ENCODE data around the gene GAGE10.

The GAGE10 gene

DNA sequence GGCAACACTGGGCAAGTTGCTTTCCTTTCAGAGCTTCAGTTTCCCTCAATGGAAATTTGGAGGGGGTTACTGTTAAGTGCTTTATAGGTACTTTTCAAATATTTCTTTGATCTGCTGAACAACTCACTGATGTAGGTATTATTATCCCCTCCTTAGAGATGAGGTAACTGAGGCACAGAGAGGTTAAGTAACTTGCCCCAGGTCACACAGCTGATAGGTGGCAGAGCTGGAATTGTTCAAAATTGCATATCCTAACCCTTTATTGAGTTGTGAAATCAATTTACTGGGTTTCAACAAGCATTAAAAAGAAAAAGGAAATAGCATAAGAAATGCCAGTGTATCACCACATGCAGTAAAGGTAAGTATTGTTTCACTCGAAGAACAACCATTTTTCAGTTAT is 27.2 kb upstream of the GAGE10 start:
- DNase-seq (ENCODE audit: low read depth), result no peak
- TF ChIP-seq, protein P1, sequence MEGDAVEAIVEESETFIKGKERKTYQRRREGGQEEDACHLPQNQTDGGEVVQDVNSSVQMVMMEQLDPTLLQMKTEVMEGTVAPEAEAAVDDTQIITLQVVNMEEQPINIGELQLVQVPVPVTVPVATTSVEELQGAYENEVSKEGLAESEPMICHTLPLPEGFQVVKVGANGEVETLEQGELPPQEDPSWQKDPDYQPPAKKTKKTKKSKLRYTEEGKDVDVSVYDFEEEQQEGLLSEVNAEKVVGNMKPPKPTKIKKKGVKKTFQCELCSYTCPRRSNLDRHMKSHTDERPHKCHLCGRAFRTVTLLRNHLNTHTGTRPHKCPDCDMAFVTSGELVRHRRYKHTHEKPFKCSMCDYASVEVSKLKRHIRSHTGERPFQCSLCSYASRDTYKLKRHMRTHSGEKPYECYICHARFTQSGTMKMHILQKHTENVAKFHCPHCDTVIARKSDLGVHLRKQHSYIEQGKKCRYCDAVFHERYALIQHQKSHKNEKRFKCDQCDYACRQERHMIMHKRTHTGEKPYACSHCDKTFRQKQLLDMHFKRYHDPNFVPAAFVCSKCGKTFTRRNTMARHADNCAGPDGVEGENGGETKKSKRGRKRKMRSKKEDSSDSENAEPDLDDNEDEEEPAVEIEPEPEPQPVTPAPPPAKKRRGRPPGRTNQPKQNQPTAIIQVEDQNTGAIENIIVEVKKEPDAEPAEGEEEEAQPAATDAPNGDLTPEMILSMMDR (IDR thresholded peaks at IDR 0.05; ENCODE audit: control insufficient read depth, insufficient read depth, low read depth, low read length, missing control alignments), result no peak
- H3K4me3 ChIP-seq (ENCODE audit: control insufficient read depth, low read depth, low read length), result no peak overlapping the region

DNA sequence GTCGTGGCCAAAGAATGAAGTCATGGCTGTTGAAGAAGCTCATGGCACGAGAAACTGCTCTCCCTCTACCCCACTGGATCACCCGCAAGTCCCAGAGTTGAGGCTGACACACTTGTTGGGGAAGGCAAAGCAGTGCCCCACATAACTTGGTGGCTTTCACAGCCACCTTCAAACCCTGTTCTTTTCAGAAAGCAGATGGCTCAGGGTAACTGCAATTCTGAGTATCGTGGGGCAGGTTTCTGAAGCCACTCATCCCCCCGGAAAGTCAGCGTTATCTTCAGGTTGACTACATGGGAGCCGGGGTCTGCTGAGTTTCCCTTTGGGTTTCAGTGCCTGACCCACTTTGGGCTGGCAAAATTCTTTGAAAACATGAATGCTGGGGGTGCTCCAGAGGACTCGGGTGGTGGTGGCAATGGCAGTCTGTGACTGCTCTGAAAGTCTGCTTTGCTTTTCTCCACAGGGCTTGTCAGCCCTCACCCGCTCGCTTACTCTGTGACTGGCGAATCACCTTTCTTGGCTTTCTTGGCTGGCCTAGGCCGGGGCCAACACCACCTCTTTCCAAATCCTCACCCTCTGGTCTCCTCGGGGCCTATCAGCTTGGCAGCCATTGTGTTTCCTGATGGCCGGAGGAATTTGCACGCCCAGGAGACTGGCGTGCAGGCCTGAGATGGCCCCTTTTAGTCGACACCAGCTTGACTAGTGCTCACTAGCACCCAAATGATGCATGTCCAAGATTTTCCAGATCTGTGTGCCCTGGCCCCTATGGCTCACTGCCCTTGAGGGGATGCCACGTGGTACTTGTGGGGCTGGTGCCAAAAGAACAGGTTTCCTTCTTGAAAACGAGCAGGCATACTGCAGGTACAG is 26.5 kb upstream of the GAGE10 start:
- no peak for DNase-seq (ENCODE audit: low read depth)
- TF ChIP-seq, protein P1 (IDR thresholded peaks at IDR 0.05; ENCODE audit: control insufficient read depth, insufficient read depth, low read depth, low read length, missing control alignments), result no peak
- H3K4me3 ChIP-seq (ENCODE audit: control insufficient read depth, low read depth, low read length), result no peak overlapping the region

DNA sequence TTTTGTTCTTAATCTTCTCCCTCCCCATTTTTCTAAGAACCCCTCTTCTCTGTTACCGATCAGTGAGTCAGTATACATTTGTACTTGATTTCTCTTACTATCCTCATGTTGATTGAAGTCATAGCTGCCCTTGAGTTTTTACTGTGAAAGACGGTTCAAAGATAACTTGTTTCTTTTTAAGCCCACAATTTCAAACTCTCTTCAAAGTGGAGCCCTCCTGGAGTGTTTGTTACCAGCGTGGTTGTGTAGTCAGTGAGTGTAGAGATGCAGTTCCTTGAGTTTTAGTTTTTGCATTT is 26.0 kb upstream of the GAGE10 start:
- TF ChIP-seq, protein P1 (IDR thresholded peaks at IDR 0.05; ENCODE audit: control insufficient read depth, insufficient read depth, low read depth, low read length, missing control alignments), result no peak
- no peak for DNase-seq (ENCODE audit: low read depth)
- no peak overlapping the region for H3K4me3 ChIP-seq (ENCODE audit: control insufficient read depth, low read depth, low read length)

DNA sequence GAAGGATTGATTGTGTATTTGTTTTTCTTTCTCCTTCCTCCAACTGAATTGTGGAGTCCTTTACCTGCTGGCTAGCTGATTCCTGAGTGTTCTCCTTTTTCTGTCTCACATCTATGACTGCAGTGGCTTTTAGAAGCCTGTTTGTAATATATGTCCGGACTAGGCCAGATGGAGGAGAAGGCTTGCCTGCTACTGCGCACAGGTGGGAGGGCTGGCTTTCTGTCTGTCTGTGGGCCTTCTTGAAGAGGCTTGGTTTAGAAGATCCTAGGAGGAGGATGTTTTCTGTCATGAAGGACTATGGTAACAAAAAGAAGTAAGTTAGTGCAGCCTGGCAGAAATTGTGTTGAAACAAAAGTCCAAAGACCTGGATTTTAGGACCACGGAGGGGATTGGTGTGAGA is 25.4 kb upstream of the GAGE10 start:
- TF ChIP-seq, protein P1 (IDR thresholded peaks at IDR 0.05; ENCODE audit: control insufficient read depth, insufficient read depth, low read depth, low read length, missing control alignments), result no peak
- H3K4me3 ChIP-seq (ENCODE audit: control insufficient read depth, low read depth, low read length), result no peak overlapping the region
- no peak for DNase-seq (ENCODE audit: low read depth)

DNA sequence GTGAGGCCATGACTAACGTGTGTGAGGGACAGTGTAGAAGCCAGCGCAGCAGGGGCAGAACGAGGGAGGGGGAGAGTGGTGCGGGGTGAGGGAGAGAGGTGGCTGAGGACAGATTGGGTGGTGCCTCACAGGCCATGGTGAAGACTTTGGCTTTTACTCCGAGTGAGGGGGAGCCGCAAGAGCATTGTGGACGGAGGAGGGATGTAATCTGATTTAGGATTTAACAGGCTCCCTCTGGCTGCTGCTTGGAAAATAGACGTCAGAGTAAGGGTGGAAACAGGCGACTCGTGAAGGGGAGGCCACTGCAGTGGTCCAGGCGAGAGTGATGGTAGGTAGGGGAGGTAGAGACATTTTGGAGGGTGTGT is 20.8 kb upstream of the GAGE10 start:
- no peak for DNase-seq (ENCODE audit: low read depth)
- H3K4me3 ChIP-seq (ENCODE audit: control insufficient read depth, low read depth, low read length), result no peak overlapping the region
- TF ChIP-seq, protein P1 (IDR thresholded peaks at IDR 0.05; ENCODE audit: control insufficient read depth, insufficient read depth, low read depth, low read length, missing control alignments), result peak; percentile 31

DNA sequence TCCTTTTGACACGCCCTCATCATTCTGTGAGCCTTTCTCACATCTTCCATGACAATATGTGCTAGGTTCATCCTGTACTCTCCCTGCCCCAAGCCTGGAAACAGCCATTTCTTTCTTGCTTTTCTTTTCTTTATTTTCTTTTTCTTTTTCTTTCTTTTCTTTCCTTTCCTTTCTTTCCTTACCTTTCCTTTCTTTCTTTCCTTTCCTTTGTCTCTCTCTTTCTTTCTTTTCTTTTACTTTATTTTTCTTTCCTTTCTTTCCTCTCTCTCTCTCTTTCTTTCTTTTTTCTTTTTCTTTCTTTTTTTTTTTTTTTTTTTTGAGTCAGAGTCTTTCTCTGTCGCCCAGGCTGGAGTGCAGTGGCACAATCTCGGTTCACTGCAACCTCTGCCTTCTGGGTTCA is 19.2 kb upstream of the GAGE10 start:
- no peak overlapping the region for H3K4me3 ChIP-seq (ENCODE audit: control insufficient read depth, low read depth, low read length)
- TF ChIP-seq, protein P1 (IDR thresholded peaks at IDR 0.05; ENCODE audit: control insufficient read depth, insufficient read depth, low read depth, low read length, missing control alignments), result no peak
- no peak for DNase-seq (ENCODE audit: low read depth)

All from AG09309 (cell line).